ENCODE results near the gene DNM3. TPM values are rescaled to one million over a fixed set of nuclear protein-coding genes. Genes with fewer than 3 reads are reported as not detected.

Gene DNM3
- polyA plus RNA-seq, 2 donors = 0.53 to 0.76 TPM

DNA sequence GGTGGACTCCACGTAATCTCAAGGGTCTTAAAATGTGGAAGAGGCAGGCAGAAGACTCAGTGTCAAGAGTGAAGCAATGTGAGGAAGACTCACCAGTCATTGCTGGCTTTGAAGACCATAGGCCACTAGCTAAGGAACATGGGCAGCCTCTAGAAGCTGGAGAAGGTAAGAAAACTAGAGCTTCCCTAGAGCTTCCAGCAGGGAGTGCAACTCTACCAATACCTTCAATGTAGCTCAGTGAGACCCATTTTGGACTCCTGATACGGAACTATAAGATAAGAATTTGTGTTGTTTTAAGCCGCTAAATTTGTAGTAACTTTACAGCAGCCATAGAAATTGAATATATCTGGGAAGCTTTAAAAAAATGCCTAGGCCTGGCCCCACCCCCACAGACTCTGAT, 41.0 kb upstream of the DNM3 start:
- H3K36me3 ChIP-seq (ENCODE audit: control insufficient read depth in 2 of 2, insufficient read depth in 2 of 2, low read length in 1 of 2) = peaks cover 0 to 14% of the 10 kb centered on the region in 2 donors
- no peaks in the 10 kb centered on the region for H3K27me3 ChIP-seq (ENCODE audit: control insufficient read depth in 1 of 2, insufficient read depth in 2 of 2, low read length in 2 of 2)
- WGBS, 2 donors = 91 to 94% methylated on average over 3 of the region's 3 CpGs
- no peaks in the 10 kb centered on the region for H3K9me3 ChIP-seq (ENCODE audit: control insufficient read depth in 2 of 2, insufficient read depth in 1 of 2, low read depth in 1 of 2, low read length in 1 of 2)
- no peak overlapping the region for H3K4me3 ChIP-seq (ENCODE audit: low read depth in 1 of 2, low read length in 2 of 2)
- no peaks in the 10 kb centered on the region for H3K4me1 ChIP-seq (ENCODE audit: control insufficient read depth in 2 of 2, insufficient read depth in 2 of 2, low read length in 1 of 2)
- no peak overlapping the region for H3K27ac ChIP-seq (ENCODE audit: low read depth in 2 of 2, low read length in 1 of 2)

DNA sequence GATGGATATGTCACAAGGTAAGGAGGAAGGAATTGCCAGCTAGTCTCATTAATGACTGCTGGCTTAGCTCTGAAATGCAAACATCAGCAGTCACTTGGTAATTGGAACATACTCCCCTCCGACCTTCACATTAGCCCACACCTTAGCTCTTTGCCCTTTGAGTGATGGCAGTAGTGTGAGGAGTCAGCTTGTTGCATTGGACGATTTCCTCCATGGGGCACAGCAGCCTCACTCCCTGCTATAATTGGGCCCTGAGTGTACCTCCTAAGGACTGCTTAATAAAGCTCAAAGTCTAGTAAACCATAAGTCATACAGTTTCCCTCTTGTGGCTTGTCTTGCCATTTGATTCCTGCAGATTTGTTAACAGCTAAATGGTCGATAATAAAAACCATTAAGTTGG, 40.4 kb upstream of the DNM3 start:
- no peaks in the 10 kb centered on the region for H3K27me3 ChIP-seq (ENCODE audit: control insufficient read depth in 1 of 2, insufficient read depth in 2 of 2, low read length in 2 of 2)
- H3K27ac ChIP-seq (ENCODE audit: low read depth in 2 of 2, low read length in 1 of 2) = no peak overlapping the region
- H3K9me3 ChIP-seq (ENCODE audit: control insufficient read depth in 2 of 2, insufficient read depth in 1 of 2, low read depth in 1 of 2, low read length in 1 of 2) = no peaks in the 10 kb centered on the region
- no peak overlapping the region for H3K4me3 ChIP-seq (ENCODE audit: low read depth in 1 of 2, low read length in 2 of 2)
- 72 to 74% methylated on average over 3 of the region's 3 CpGs for WGBS, 2 donors
- no peaks in the 10 kb centered on the region for H3K4me1 ChIP-seq (ENCODE audit: control insufficient read depth in 2 of 2, insufficient read depth in 2 of 2, low read length in 1 of 2)
- H3K36me3 ChIP-seq (ENCODE audit: control insufficient read depth in 2 of 2, insufficient read depth in 2 of 2, low read length in 1 of 2) = peaks cover 0 to 12% of the 10 kb centered on the region in 2 donors

DNA sequence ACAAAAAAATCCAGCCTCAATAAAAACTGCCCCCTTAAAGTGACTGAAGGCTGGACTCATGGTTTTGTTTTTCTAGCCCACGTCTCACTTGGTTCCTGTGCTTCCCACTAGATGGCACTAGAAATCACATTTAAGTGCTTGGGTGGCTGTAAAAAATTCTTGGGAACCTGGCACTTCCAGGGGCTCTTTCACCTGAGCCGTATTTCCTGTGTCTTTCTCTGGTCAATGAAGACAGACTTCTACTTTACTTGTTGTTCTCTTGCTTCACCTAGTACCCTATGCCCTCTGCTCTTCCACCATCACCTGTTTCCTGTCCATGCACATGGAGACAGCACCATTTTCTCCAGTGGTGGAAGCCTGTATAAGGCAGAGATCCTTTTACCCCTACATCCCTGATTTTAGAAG, 39.8 kb upstream of the DNM3 start:
- WGBS, 2 donors = 8 to 9% methylated on average over 2 of the region's 2 CpGs
- Histone ChIP-seq H3K4me3 (ENCODE audit: low read depth in 1 of 2, low read length in 2 of 2) (no peak overlapping the region), H3K27me3 (ENCODE audit: control insufficient read depth in 1 of 2, insufficient read depth in 2 of 2, low read length in 2 of 2) (no peaks in the 10 kb centered on the region), H3K36me3 (ENCODE audit: control insufficient read depth in 2 of 2, insufficient read depth in 2 of 2, low read length in 1 of 2) (peaks cover 0 to 10% of the 10 kb centered on the region in 2 donors), H3K9me3 (ENCODE audit: control insufficient read depth in 2 of 2, insufficient read depth in 1 of 2, low read depth in 1 of 2, low read length in 1 of 2) (no peaks in the 10 kb centered on the region), H3K4me1 (ENCODE audit: control insufficient read depth in 2 of 2, insufficient read depth in 2 of 2, low read length in 1 of 2) (no peaks in the 10 kb centered on the region), H3K27ac (ENCODE audit: low read depth in 2 of 2, low read length in 1 of 2) (no peak overlapping the region)

- 96 to 97% methylated on average over 3 of the region's 3 CpGs for WGBS, 2 donors
- Histone ChIP-seq H3K27ac (ENCODE audit: low read depth in 2 of 2, low read length in 1 of 2) (no peak overlapping the region), H3K27me3 (ENCODE audit: control insufficient read depth in 1 of 2, insufficient read depth in 2 of 2, low read length in 2 of 2) (no peaks in the 10 kb centered on the region)
Measured at GRCh38 chr1:171802207-171802606, 39.1 kb upstream of the DNM3 start.

GRCh38 chr1:171803045-171803444, 38.3 kb upstream of the DNM3 start:
- H3K27ac ChIP-seq (ENCODE audit: low read depth in 2 of 2, low read length in 1 of 2) = no peak overlapping the region
- no peaks in the 10 kb centered on the region for H3K9me3 ChIP-seq (ENCODE audit: control insufficient read depth in 2 of 2, insufficient read depth in 1 of 2, low read depth in 1 of 2, low read length in 1 of 2)
- H3K36me3 ChIP-seq (ENCODE audit: control insufficient read depth in 2 of 2, insufficient read depth in 2 of 2, low read length in 1 of 2) = peaks cover 0 to 6% of the 10 kb centered on the region in 2 donors
- WGBS, 2 donors = 48 to 68% methylated on average over 2 of the region's 2 CpGs
- no peaks in the 10 kb centered on the region for H3K27me3 ChIP-seq (ENCODE audit: control insufficient read depth in 1 of 2, insufficient read depth in 2 of 2, low read length in 2 of 2)
- H3K4me1 ChIP-seq (ENCODE audit: control insufficient read depth in 2 of 2, insufficient read depth in 2 of 2, low read length in 1 of 2) = no peaks in the 10 kb centered on the region
- H3K4me3 ChIP-seq (ENCODE audit: low read depth in 1 of 2, low read length in 2 of 2) = no peak overlapping the region

More at GRCh38 chr1:171802207-171802606, 39.1 kb upstream of the DNM3 start:
- H3K4me3 ChIP-seq (ENCODE audit: low read depth in 1 of 2, low read length in 2 of 2) = no peak overlapping the region
- peaks cover 0 to 6% of the 10 kb centered on the region in 2 donors for H3K36me3 ChIP-seq (ENCODE audit: control insufficient read depth in 2 of 2, insufficient read depth in 2 of 2, low read length in 1 of 2)
- H3K9me3 ChIP-seq (ENCODE audit: control insufficient read depth in 2 of 2, insufficient read depth in 1 of 2, low read depth in 1 of 2, low read length in 1 of 2) = no peaks in the 10 kb centered on the region
- no peaks in the 10 kb centered on the region for H3K4me1 ChIP-seq (ENCODE audit: control insufficient read depth in 2 of 2, insufficient read depth in 2 of 2, low read length in 1 of 2)

- H3K4me1 ChIP-seq (ENCODE audit: control insufficient read depth in 2 of 2, insufficient read depth in 2 of 2, low read length in 1 of 2) = no peaks in the 10 kb centered on the region
- no peaks in the 10 kb centered on the region for H3K9me3 ChIP-seq (ENCODE audit: control insufficient read depth in 2 of 2, insufficient read depth in 1 of 2, low read depth in 1 of 2, low read length in 1 of 2)
- H3K4me3 ChIP-seq (ENCODE audit: low read depth in 1 of 2, low read length in 2 of 2) = no peak overlapping the region
- H3K36me3 ChIP-seq (ENCODE audit: control insufficient read depth in 2 of 2, insufficient read depth in 2 of 2, low read length in 1 of 2) = peaks cover 0 to 2% of the 10 kb centered on the region in 2 donors
- no peaks in the 10 kb centered on the region for H3K27me3 ChIP-seq (ENCODE audit: control insufficient read depth in 1 of 2, insufficient read depth in 2 of 2, low read length in 2 of 2)
- no peak overlapping the region for H3K27ac ChIP-seq (ENCODE audit: low read depth in 2 of 2, low read length in 1 of 2)
- WGBS, 2 donors = 94 to 96% methylated on average over 17 of the region's 17 CpGs
Measured at GRCh38 chr1:171803461-171804022, 37.8 kb upstream of the DNM3 start.

GRCh38 chr1:171805395-171806115, 35.7 kb upstream of the DNM3 start:
- WGBS, 2 donors = 71 to 73% methylated on average over 9 of the region's 9 CpGs
- H3K27me3 ChIP-seq (ENCODE audit: control insufficient read depth in 1 of 2, insufficient read depth in 2 of 2, low read length in 2 of 2) = no peaks in the 10 kb centered on the region

GRCh38 chr1:171807556-171807955, 33.7 kb upstream of the DNM3 start:
- Histone ChIP-seq H3K4me3 (ENCODE audit: low read depth in 1 of 2, low read length in 2 of 2) (no peak overlapping the region), H3K27ac (ENCODE audit: low read depth in 2 of 2, low read length in 1 of 2) (no peak overlapping the region), H3K27me3 (ENCODE audit: control insufficient read depth in 1 of 2, insufficient read depth in 2 of 2, low read length in 2 of 2) (no peaks in the 10 kb centered on the region), H3K36me3 (ENCODE audit: control insufficient read depth in 2 of 2, insufficient read depth in 2 of 2, low read length in 1 of 2) (no peaks in the 10 kb centered on the region), H3K4me1 (ENCODE audit: control insufficient read depth in 2 of 2, insufficient read depth in 2 of 2, low read length in 1 of 2) (no peaks in the 10 kb centered on the region), H3K9me3 (ENCODE audit: control insufficient read depth in 2 of 2, insufficient read depth in 1 of 2, low read depth in 1 of 2, low read length in 1 of 2) (no peaks in the 10 kb centered on the region)
- WGBS, 2 donors = 85 to 87% methylated on average over 4 of the region's 4 CpGs

More at GRCh38 chr1:171805395-171806115, 35.7 kb upstream of the DNM3 start:
- Histone ChIP-seq H3K9me3 (ENCODE audit: control insufficient read depth in 2 of 2, insufficient read depth in 1 of 2, low read depth in 1 of 2, low read length in 1 of 2) (no peaks in the 10 kb centered on the region), H3K36me3 (ENCODE audit: control insufficient read depth in 2 of 2, insufficient read depth in 2 of 2, low read length in 1 of 2) (no peaks in the 10 kb centered on the region), H3K27ac (ENCODE audit: low read depth in 2 of 2, low read length in 1 of 2) (no peak overlapping the region), H3K4me1 (ENCODE audit: control insufficient read depth in 2 of 2, insufficient read depth in 2 of 2, low read length in 1 of 2) (no peaks in the 10 kb centered on the region), H3K4me3 (ENCODE audit: low read depth in 1 of 2, low read length in 2 of 2) (no peak overlapping the region)

DNA sequence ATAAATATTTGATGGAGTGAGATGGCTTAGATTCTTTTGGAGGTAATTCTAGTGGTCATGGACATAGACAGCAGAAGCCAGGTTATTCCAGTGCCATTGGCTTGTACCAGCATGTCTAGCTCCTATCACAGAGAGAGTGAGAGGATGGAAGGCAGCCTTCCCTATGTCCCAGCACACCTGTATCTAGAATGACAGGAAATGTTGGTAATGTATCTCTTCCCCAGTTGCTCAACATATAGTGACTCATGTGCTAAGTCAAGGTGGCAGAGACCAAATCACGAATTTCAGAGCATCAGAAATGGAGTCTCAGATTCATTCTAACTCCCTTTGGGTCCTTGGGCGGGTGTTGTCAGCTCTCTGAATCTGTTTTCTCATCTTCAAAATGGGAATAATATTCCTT, 31.5 kb upstream of the DNM3 start:
- Histone ChIP-seq H3K36me3 (ENCODE audit: control insufficient read depth in 2 of 2, insufficient read depth in 2 of 2, low read length in 1 of 2) (no peaks in the 10 kb centered on the region), H3K27me3 (ENCODE audit: control insufficient read depth in 1 of 2, insufficient read depth in 2 of 2, low read length in 2 of 2) (no peaks in the 10 kb centered on the region), H3K27ac (ENCODE audit: low read depth in 2 of 2, low read length in 1 of 2) (no peak overlapping the region), H3K4me3 (ENCODE audit: low read depth in 1 of 2, low read length in 2 of 2) (no peak overlapping the region), H3K4me1 (ENCODE audit: control insufficient read depth in 2 of 2, insufficient read depth in 2 of 2, low read length in 1 of 2) (no peaks in the 10 kb centered on the region), H3K9me3 (ENCODE audit: control insufficient read depth in 2 of 2, insufficient read depth in 1 of 2, low read depth in 1 of 2, low read length in 1 of 2) (no peaks in the 10 kb centered on the region)
- WGBS, 2 donors = 79 to 81% methylated on average over 2 of the region's 2 CpGs

DNA sequence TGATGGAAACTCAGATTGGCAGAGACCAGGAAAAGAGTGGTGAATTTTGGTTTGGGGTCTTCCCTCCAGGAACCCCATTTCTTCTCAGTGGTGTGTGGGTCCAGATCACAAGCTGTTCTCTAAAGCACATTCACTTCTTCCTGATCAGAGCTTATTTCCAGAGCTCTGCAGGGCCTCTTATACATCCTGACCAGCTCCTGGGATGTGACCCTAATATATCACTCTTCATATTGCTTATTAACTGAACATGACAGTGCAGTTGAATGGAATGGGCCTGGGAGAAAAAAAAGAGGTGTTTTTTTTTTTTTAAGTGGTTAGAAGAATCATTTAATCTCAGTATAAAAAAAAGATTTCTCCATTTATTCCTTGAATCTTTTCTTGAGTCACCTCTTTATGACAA, 29.6 kb upstream of the DNM3 start:
- H3K4me3 ChIP-seq (ENCODE audit: low read depth in 1 of 2, low read length in 2 of 2) = no peak overlapping the region

More for the DNA sequence above, 29.6 kb upstream of the DNM3 start:
- Histone ChIP-seq H3K9me3 (ENCODE audit: control insufficient read depth in 2 of 2, insufficient read depth in 1 of 2, low read depth in 1 of 2, low read length in 1 of 2) (no peaks in the 10 kb centered on the region), H3K36me3 (ENCODE audit: control insufficient read depth in 2 of 2, insufficient read depth in 2 of 2, low read length in 1 of 2) (no peaks in the 10 kb centered on the region), H3K27ac (ENCODE audit: low read depth in 2 of 2, low read length in 1 of 2) (no peak overlapping the region), H3K4me1 (ENCODE audit: control insufficient read depth in 2 of 2, insufficient read depth in 2 of 2, low read length in 1 of 2) (no peaks in the 10 kb centered on the region), H3K27me3 (ENCODE audit: control insufficient read depth in 1 of 2, insufficient read depth in 2 of 2, low read length in 2 of 2) (no peaks in the 10 kb centered on the region)
